Calu3 (cell line): ENCODE results near the gene TPK1. TPM values are rescaled to one million over a fixed set of nuclear protein-coding genes. Genes with fewer than 3 reads are reported as not detected.

Source experiments
- BruUV-seq: library from RNA; stranded (reverse); fragments of 400-500 nt; replicated peaks from 2 replicates; lab custom pipeline; 2021; lab: Mats Ljungman, UMichigan
- CTCF ChIA-PET: fragments of 300-600 bp; sonication (Branson Sonifier 250); formaldehyde crosslinking; loops from one replicate; lab custom pipeline; 2022; ENCODE audit warnings: antibody characterized with exemption; lab: Charles Lee
- DNase-seq: peaks from one replicate; pipeline ENCODE4 v3.0.0; 2022
- H3K27ac Mint-ChIP-seq: one replicate; pipeline ENCODE4 v1.8.0; 2022; ENCODE audit warnings: mixed read lengths; ENCODE audit not compliant: unreplicated experiment
- H3K27me3 Mint-ChIP-seq: one replicate; pipeline ENCODE4 v1.8.0; 2022; ENCODE audit warnings: mixed read lengths; ENCODE audit not compliant: unreplicated experiment
- H3K36me3 Mint-ChIP-seq: one replicate; pipeline ENCODE4 v1.8.0; 2022; ENCODE audit warnings: mild to moderate bottlenecking, moderate library complexity, mixed read lengths; ENCODE audit not compliant: insufficient read depth, unreplicated experiment
- H3K4me1 Mint-ChIP-seq: one replicate; pipeline ENCODE4 v1.8.0; 2022; ENCODE audit warnings: mild to moderate bottlenecking, low read depth, mixed read lengths; ENCODE audit not compliant: unreplicated experiment
- H3K4me3 Mint-ChIP-seq: one replicate; pipeline ENCODE4 v1.8.0; 2022; ENCODE audit warnings: mild to moderate bottlenecking, low read depth, moderate library complexity, mixed read lengths; ENCODE audit not compliant: unreplicated experiment
- H3K9me3 Mint-ChIP-seq: one replicate; pipeline ENCODE4 v1.8.0; 2022; ENCODE audit warnings: low read depth, mixed read lengths; ENCODE audit not compliant: unreplicated experiment
- intact Hi-C: fragments of 100-400 bp; cut with micrococcal nuclease; formaldehyde crosslinking; loops from one replicate; pipeline ENCODE4 v1.10.0; 2022; ENCODE audit not compliant: unreplicated experiment
- total RNA-seq: library from RNA; stranded (reverse); gene quantifications from 2 replicates; pipeline ENCODE4 v1.2.3, GENCODE V29; 2022
- TF ChIP-seq, protein P1 (sequence below): fragments of 200-600 bp; IDR thresholded peaks from one replicate; pipeline ENCODE4 v1.8.0; 2022; ENCODE audit warnings: antibody characterized with exemption; ENCODE audit not compliant: unreplicated experiment

Gene TPK1
- total RNA-seq, 1 experiment from 2014 or later = 13.2 TPM

DNA sequence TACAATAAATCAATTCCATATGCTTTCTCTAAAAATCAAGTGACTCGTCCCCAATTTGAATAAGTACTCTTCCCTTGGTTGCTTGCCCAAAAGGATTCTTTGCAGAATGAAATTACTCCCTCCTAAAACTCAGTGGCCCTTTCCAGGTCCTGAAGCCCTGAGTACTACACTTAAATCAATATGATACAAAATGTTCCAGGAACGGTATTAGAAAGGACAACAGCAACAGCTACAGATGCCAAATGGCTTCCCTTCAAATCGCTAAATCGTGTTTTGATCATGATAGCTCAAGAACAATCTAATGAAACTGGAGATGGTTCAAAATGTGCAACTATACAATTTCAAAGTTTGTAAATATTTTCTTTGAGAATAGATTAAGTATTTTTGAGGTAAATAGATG lies 59.4 kb downstream of the TPK1 start:
- Mint-ChIP-seq H3K4me3 (no peak overlapping the region), H3K36me3 (no peaks in the 10 kb centered on the region), H3K27ac (no peak overlapping the region), H3K27me3 (no peaks in the 10 kb centered on the region), H3K9me3 (no peaks in the 10 kb centered on the region), H3K4me1 (no peaks in the 10 kb centered on the region)
- TF ChIP-seq, protein P1, sequence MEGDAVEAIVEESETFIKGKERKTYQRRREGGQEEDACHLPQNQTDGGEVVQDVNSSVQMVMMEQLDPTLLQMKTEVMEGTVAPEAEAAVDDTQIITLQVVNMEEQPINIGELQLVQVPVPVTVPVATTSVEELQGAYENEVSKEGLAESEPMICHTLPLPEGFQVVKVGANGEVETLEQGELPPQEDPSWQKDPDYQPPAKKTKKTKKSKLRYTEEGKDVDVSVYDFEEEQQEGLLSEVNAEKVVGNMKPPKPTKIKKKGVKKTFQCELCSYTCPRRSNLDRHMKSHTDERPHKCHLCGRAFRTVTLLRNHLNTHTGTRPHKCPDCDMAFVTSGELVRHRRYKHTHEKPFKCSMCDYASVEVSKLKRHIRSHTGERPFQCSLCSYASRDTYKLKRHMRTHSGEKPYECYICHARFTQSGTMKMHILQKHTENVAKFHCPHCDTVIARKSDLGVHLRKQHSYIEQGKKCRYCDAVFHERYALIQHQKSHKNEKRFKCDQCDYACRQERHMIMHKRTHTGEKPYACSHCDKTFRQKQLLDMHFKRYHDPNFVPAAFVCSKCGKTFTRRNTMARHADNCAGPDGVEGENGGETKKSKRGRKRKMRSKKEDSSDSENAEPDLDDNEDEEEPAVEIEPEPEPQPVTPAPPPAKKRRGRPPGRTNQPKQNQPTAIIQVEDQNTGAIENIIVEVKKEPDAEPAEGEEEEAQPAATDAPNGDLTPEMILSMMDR = no peak
- intact Hi-C loops = no loop called here
- no peak for DNase-seq
- BruUV-seq = no TSS peak
- CTCF ChIA-PET = no interaction called here

DNA sequence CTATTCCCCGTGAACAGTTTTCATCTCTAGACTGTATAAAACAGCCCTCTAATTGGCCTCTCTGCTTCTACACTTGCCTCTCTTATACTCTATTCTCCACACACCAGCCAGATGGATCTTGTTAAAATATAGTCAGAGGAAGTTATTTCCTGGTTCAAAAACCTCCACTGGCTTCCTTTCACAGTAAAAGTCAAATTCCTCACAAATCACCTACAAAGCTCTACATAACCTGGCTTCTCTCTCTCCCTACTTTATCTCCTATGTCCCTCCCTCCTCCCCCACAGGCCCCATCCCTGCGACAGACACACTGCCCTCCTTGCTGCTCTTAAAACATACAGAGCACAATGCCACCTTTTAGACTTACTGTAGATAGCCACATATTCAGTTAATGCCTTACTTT lies 60.1 kb downstream of the TPK1 start:
- Mint-ChIP-seq H3K9me3 (no peaks in the 10 kb centered on the region), H3K4me1 (no peaks in the 10 kb centered on the region), H3K36me3 (no peaks in the 10 kb centered on the region), H3K27me3 (no peaks in the 10 kb centered on the region), H3K27ac (no peak overlapping the region), H3K4me3 (no peak overlapping the region)
- TF ChIP-seq, protein P1 = no peak
- intact Hi-C loops = no loop called here
- BruUV-seq = no TSS peak
- CTCF ChIA-PET = no interaction called here
- no peak for DNase-seq

DNA sequence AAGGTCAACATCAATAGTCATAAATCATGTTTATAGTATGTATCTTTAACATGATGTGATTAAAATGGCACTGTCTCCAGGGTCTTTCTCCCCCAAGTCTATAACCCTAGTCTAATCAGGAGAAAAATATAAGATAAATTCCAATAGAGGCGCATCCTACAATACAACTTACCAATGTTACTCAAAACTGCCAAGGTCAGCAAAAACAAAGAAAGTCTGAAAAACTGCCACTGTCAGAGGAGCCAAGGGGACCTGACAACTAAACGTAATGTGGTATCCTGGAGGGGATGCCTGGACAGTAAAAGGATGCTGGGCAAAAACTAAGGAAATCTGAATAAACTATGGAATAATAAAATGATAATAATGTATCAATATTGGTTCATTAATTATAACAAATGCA lies 63.9 kb downstream of the TPK1 start:
- Mint-ChIP-seq H3K4me3 (no peak overlapping the region), H3K27me3 (no peaks in the 10 kb centered on the region), H3K36me3 (no peaks in the 10 kb centered on the region), H3K4me1 (no peaks in the 10 kb centered on the region), H3K27ac (no peak overlapping the region), H3K9me3 (no peaks in the 10 kb centered on the region)
- BruUV-seq = no TSS peak
- TF ChIP-seq, protein P1 = no peak
- CTCF ChIA-PET = no interaction called here
- no peak for DNase-seq
- intact Hi-C loops = no loop called here

DNA sequence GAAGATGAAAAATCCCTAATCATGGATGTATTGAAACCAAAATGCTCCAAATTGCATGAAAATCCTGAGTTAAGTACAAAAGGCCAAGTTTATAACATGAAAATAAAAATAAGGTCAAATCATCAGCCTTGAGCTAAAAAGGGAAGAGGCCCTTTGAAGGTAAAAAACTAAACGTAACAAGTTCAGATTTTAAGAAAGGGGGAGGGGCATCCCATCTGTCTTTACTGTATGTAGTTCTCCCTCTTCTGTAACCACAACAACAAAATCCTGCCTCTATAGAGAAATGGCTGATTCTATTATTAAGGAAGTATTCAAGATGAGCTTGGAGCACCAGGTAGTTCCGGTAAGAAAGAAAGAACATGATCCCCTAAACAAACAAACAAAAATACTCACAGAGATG lies 64.7 kb downstream of the TPK1 start:
- Mint-ChIP-seq H3K9me3 (no peaks in the 10 kb centered on the region), H3K36me3 (no peaks in the 10 kb centered on the region), H3K4me1 (no peaks in the 10 kb centered on the region), H3K27me3 (no peaks in the 10 kb centered on the region), H3K27ac (no peak overlapping the region), H3K4me3 (no peak overlapping the region)
- TF ChIP-seq, protein P1 = no peak
- no peak for DNase-seq
- no TSS peak for BruUV-seq
- intact Hi-C loops = no loop called here
- CTCF ChIA-PET = no interaction called here

DNA sequence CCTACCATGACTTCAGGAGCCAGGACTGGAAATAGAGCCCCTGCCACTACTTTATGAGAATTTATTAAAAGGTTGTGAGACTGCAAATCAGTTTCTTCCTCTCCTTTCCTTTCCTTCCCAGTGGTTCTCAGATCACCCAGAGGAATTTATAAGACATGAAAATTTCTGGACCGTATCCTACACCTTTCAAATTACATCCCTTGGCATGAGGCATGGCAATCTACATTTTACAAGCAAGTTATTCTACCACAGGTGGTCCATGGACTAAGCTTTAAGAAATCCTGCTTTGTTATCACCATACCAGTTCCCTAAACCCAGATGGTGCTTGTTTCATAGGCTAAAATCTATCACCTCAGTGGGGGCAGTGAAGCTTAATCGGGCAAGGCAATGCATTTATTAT lies 66.5 kb downstream of the TPK1 start:
- no peaks in the 10 kb centered on the region for H3K27me3 Mint-ChIP-seq
- no peak overlapping the region for H3K4me3 Mint-ChIP-seq
- CTCF ChIA-PET = no interaction called here
- no peaks in the 10 kb centered on the region for H3K4me1 Mint-ChIP-seq
- H3K27ac Mint-ChIP-seq = no peak overlapping the region
- intact Hi-C loops = no loop called here
- TF ChIP-seq, protein P1 = no peak
- no peak for DNase-seq
- H3K36me3 Mint-ChIP-seq = no peaks in the 10 kb centered on the region
- H3K9me3 Mint-ChIP-seq = no peaks in the 10 kb centered on the region
- BruUV-seq = no TSS peak
